GM15510 (cell line): ENCODE measurements around the gene RIC3.

ENCODE experiments used
- POLR2A ChIP-seq: IDR thresholded peaks from 3 replicates; pipeline ENCODE4 v1.6.1; 2011; ENCODE audit warnings: borderline replicate concordance; ENCODE audit not compliant: insufficient read length; ENCODE audit errors: extremely low read depth

RIC3 gene

DNA sequence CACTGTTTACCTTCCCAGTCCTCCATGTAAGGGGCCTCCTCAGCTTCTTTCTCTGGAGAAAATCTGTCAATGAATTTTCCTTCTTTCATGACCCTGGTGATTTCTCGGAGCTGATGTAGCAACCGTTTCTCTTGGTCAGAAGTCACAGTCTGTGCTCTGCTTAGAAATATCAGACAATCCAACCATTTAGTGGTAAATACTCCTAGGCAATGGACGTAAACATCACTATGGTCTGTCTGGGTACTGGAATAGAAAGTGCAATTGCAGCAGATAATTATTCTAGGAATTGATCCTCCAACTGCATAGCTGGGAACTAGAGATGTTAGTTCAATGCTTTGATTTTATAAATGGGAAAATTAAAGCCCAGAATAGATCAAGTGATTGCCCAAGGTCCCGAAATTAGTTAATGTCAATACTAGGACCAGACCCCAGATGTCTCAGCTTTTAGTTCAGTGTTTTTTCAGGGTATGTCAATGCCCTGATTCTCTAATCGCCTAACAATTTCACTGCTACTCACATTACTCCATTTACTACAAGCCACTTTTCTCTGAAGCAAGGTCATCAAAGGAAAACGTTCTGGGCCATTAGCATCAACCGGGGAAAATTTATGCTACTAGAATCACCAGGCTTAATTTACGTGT, 42.1 kb downstream of the RIC3 start:
- no peak for TF ChIP-seq POLR2A

DNA sequence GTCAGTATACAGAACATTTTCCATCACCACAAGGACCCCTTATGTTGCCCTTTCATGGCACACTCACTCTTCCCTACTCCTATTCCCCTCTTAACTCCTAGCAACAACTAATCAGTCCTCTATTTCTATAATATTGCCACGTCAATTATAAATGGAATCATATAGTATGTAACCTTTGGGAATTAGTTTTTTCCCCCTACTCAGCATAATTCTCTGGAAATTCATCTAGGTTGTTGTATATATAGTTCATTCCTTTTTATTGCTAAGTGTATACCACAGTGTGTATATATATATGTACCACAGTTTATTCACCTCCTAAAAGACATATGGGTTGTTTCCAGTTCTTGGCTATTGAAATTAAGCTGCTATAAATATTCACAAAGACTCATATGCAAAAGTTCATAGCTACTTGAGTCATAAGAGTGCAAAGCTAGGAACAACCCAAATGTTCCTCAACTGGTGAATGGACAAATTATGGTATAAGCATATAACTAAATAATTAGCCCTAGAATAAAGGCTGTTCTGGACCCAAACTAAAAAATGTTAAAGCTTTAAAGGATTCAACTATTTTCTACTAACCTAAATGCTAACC, 46.6 kb downstream of the RIC3 start:
- no peak for TF ChIP-seq POLR2A

DNA sequence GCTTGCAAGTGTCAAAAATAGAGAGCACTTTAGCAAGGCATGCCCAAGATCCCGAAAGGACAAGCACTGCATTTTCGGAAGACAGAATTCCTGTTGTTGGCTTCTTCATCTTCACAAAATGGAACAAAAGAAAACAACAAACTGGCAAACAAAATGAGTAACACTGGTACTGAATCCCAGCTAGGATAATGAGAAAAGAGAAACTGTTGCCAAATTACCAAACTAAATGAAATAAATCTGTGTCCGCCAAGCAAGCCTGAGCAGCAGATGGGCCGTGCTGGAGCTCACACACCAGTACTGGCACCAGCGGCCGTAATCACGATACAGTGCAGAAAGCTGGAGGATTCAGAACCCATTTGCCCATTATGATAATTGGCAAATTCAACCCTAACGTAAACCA, 57.2 kb downstream of the RIC3 start:
- no peak for TF ChIP-seq POLR2A

DNA sequence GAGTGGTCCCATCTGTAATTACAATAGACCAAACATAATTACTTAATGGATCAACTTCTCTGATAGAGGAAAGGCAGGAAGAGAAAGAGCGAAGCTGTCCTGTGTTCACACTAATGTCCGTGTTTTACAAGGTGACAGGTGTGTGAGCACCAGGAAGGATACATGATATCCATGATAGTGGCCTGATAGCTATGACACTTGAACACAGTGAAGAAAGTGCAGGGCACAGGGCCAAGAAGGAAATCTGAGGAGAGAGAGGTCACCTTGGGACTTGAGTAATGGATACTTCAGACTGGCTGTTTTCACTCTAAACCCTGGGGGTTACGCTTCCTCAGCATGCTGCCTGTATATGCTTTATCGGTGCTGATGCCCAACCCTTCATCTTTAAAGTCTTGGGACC, 58.4 kb downstream of the RIC3 start:
- TF ChIP-seq POLR2A = no peak

DNA sequence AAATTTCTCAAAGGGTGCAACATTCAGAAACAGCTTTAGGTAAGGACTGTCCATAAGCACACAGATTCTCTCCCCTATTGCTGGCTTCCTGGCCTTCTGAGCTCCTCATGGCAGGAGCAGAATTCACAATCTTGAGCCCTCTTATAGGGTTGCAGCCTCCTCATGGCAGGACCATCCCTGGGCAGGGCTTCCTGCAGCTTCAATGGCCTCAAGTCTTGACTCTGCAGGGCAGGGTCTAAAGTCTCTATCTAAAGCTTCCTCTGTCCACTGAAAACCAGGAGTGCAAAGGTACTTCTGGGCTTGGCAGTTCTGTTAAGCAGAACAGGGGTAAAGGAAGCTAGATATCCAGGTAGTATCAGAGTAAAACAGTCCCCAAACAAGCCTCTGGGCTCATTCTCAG, 59.1 kb downstream of the RIC3 start:
- TF ChIP-seq POLR2A = no peak

DNA sequence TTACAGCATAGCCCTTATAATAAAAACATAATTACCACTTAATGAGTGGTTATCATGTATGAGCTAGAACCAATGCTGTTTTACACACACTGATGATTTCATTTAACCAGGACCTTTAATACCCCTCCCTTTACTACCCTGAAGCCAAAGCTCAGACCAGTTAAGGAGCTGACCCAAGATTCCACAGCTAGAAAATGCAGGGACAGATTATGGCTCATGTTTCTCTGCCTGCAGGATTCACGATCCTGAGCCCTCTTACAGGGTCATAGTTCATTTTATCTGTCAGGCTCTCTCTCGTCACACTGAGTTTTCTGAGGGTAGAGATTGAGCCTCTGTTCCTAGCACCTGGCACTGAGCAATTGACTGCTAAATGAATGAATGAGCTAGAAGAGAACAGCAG, 60.4 kb downstream of the RIC3 start:
- no peak for TF ChIP-seq POLR2A

DNA sequence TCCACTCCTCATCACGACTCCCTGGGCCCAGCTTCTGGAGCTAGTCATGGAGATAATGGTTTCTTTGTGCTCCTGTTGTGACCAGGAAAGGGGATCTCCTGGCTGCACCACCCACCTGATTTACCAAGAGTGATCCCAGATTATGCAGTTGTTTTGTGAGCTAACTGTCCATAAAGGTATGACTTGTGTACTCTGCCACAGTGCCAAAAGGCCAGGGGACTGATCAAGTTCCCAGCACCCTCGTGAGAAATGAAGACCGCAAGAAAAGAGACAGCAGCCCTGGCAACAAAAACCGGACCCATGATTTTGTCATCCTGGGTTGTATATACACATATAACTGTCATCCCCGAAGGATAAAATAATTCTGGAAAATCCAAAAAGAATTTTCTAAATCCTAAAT, 61.2 kb downstream of the RIC3 start:
- TF ChIP-seq POLR2A = no peak

DNA sequence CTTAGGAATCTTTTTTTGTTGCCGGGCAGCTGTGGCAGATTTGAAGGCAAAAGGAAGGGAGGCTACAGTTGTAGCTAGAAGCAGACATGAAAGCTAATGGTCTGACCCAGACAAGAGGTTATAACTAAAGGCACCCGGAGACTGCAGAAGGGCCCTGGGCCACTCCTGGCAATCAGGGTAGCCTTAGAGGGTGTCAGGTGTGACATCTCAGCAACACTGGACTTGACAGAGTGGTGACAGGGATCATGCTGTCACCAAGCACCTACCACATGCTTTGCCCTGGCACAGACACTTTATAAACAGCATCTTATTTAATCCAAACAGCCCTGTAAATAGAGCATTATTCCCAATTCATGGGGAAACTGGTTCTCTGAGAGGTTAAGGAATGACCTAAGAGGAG, 62.1 kb downstream of the RIC3 start:
- no peak for TF ChIP-seq POLR2A

DNA sequence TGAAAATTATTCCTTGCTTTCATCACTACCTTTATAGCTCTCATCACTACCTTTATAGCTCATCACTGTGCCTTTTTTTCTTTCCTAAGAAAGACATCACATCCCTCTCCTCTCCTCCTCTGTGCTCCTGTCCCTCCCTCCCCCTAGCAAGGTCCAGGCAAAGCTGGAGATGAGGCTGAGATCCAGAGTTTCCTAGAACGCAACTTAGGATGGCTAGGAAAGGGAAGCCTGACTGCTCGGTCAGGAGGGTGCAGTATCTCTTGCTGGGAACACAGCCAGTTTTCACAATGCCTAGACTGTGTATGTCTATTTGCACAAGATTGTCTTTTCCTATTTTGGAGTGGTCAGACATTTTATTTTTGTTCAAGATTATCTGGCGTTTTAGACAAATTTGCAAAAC, 63.2 kb downstream of the RIC3 start:
- no peak for TF ChIP-seq POLR2A

DNA sequence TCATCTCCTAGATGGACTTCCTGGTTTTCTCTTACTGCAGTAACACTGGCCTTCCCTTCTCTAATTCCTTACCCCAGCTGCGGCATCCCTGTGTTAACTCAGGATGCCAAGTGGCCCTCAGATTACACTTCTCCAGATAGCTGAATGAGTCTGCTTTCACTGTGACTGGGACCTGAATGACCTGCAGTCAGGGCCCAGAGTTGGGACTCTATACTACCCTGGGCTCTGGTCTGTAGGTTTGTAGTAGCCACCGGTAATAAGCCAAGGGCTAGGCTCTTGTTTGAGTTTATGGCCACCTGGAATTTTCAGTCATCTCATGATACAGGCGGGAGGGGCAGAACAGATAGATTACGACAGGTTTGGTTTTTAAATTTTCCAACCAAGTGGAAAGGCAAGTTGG, 63.7 kb downstream of the RIC3 start:
- TF ChIP-seq POLR2A = no peak

DNA sequence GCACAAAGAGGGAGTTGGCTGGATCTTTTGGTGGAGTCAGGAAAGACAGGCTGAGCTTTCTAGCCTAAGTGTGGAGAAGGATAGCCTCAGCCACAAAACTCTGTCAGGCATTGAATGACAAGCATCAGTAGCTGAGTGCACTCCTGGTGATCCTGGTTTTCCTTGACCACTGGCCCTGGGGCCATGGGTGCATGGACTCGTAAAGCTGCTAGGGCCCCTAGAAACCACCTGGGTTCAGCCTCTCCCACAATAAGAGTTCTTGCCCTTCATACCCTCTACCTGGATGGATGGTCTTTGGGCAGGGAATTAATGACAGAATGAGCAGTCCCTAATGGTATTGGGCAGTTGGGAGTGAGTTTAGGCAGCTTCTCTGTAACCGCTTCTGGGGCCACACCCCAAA, 64.9 kb downstream of the RIC3 start:
- no peak for TF ChIP-seq POLR2A

DNA sequence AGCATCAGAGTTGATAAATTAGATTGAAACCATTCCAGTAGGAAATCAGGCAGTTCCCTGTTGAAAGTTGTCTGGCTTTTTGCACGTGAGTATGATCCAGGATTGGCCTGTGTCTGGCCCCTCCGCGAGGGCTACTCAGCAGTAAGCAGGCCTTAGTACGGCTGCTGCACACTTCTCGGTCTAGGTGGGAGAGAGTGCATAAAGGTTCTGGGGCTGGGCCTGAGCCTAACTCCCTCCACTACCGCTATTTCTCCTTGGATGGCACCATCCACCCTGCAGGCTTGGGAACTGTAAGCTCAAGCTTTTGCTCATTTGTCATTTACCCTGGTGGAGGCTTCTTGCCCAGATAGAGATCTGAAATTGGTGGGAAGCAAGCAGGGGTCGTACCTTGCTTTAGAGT, 65.9 kb downstream of the RIC3 start:
- no peak for TF ChIP-seq POLR2A

DNA sequence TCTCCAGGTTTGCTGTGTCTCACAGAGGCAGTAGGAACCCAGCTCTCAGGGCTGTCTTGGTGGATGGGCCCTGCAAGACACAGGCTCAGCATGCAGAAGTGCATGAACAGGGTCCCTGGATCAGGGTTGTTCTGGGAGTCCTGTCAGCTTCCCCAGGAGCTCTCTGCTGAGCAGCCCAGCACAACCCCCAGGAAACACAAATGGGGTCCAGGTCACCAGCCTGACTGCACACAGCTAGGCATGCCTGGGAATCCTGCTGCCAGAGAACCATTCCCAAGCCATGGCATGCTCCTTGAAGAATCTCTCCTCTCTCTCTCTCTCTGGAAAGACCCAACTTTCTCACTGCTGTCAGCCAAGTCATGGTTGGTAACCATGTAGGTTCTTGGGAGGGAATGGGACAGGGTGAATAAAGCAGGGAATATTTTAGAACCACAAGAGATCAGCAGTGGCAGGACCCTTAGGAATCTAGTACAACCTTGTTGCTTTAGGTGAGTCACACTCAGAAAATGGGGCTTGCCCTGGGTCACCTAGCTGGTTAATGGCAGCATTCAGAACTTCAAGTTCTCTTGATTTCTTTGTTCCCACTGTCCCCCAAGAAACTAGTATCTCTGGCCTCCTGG, 66.4 kb downstream of the RIC3 start:
- no peak for TF ChIP-seq POLR2A

DNA sequence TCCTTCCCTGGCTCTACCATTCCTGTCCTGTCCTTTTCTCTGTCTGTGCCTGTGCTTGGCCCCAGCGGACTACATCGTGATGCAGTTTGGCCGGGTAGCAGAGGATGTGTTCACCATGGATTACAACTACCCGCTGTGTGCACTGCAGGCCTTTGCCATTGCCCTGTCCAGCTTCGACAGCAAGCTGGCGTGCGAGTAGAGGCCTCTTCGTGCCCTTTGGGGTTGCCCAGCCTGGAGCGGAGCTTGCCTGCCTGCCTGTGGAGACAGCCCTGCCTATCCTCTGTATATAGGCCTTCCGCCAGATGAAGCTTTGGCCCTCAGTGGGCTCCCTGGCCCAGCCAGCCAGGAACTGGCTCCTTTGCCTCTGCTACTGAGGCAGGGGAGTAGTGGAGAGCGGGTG, 67.4 kb downstream of the RIC3 start:
- no peak for TF ChIP-seq POLR2A

DNA sequence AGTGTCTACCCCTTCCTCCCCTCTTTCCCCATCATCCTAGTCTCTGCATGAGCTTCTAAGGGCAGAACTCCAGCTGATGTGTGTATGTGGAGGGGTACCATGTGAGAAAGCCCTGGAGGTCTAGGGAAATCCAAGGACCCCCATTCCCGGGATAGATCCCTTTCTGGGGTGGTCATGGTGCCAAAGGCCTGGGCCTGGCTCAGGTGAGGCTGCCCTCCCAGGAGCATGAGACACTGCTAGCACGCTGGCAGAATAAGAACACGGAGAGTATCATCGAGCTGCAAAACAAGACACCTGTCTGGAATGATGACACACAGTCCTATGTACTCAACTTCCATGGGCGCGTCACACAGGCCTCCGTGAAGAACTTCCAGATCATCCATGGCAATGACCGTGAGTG, 68.2 kb downstream of the RIC3 start:
- no peak for TF ChIP-seq POLR2A

DNA sequence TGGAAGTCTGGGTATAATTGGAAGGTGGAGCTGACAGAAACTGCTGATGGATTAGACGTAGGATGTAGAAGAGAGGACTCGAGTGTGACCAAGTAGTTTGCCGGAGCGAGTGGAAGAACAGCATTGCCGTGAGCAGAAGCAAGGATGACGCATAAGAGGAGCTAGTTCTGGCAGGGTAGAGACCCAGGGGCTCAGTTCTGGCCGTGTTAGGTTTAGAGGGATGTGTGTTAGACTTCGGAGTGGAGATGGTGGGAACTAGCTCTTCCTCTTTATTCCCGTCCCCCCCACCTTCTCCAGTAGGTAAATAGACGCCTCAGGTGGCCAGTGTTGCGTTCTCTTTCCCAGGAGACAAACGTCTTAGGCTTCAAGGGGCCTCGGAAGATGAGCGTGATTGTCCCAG, 68.7 kb downstream of the RIC3 start:
- no peak for TF ChIP-seq POLR2A
